ENCODE measurements around the gene PTPN11.
"Not testable (repeated sequence)": the region's sequence is repeated elsewhere in the genome, so short reads cannot be mapped to it uniquely, and the experiment has no call there.

Gene PTPN11
- long read RNA-seq, donor 1, partial matches to known transcripts, result 6 of 6 reads
- long read RNA-seq, donor 1, other reads (novel, unspliced or antisense), result 0 of 6 reads
- long read RNA-seq, donor 2, full-length matches to known transcripts, result 3 of 9 reads
- long read RNA-seq, donor 2, partial matches to known transcripts, result 6 of 9 reads
- long read RNA-seq, donor 2, other reads (novel, unspliced or antisense), result 0 of 9 reads
- long read RNA-seq, donor 3, full-length matches to known transcripts, result 4 of 10 reads
- long read RNA-seq, donor 3, partial matches to known transcripts, result 6 of 10 reads
- long read RNA-seq, donor 3, other reads (novel, unspliced or antisense), result 0 of 10 reads
- long read RNA-seq, donor 4, full-length matches to known transcripts, result 4 of 10 reads
- long read RNA-seq, donor 4, partial matches to known transcripts, result 6 of 10 reads
- long read RNA-seq, donor 4, other reads (novel, unspliced or antisense), result 0 of 10 reads
- long read RNA-seq, donor 5, full-length matches to known transcripts, result 3 of 3 reads
- long read RNA-seq, donor 5, partial matches to known transcripts, result 0 of 3 reads
- long read RNA-seq, donor 5, other reads (novel, unspliced or antisense), result 0 of 3 reads
- long read RNA-seq, donor 6, full-length matches to known transcripts, result 3 of 18 reads
- long read RNA-seq, donor 6, partial matches to known transcripts, result 15 of 18 reads
- long read RNA-seq, donor 6, other reads (novel, unspliced or antisense), result 0 of 18 reads
- long read RNA-seq, donor 7, full-length matches to known transcripts, result 5 of 57 reads
- long read RNA-seq, donor 7, partial matches to known transcripts, result 52 of 57 reads
- long read RNA-seq, donor 7, other reads (novel, unspliced or antisense), result 0 of 57 reads
- long read RNA-seq, donor 8, full-length matches to known transcripts, result 12 of 20 reads
- long read RNA-seq, donor 8, partial matches to known transcripts, result 8 of 20 reads
- long read RNA-seq, donor 8, other reads (novel, unspliced or antisense), result 0 of 20 reads

DNA sequence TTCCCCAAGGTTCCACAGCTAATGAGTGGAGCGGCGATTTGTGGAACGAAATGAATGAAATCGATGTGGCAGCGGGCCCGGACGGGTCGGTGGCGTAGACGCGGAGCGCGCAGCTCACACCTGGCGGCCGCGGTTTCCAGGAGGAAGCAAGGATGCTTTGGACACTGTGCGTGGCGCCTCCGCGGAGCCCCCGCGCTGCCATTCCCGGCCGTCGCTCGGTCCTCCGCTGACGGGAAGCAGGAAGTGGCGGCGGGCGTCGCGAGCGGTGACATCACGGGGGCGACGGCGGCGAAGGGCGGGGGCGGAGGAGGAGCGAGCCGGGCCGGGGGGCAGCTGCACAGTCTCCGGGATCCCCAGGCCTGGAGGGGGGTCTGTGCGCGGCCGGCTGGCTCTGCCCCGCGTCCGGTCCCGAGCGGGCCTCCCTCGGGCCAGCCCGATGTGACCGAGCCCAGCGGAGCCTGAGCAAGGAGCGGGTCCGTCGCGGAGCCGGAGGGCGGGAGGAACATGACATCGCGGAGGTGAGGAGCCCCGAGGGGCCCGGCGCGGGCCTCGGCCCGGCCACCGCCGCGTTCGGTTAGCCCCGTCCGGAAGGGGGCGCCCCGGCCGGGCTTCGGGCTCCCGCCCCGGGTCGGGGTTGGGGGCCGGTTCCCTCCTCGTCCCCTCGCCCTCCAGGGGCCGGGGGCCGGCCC is at the start of gene PTPN11:
Gene PTPN11 (plus strand): TSS at position 340 of the 689 bp plus-strand sequence. CDS start 165 bp downstream, at position 505.
- DNase-seq, result peak; percentile 94

GRCh38 chr12:112370199-112370598 is 48.5 kb upstream of the PTPN11 start:
- no peak for DNase-seq

- DNase-seq, result no peak
These were observed 47.8 kb upstream of the PTPN11 start for GRCh38 chr12:112370868-112371510.

- no peak for DNase-seq
These were observed 44.5 kb upstream of the PTPN11 start for GRCh38 chr12:112374166-112374740.

GRCh38 chr12:112375105-112375504 is 43.6 kb upstream of the PTPN11 start:
- DNase-seq, result no peak

GRCh38 chr12:112380663-112381405 is 37.9 kb upstream of the PTPN11 start:
- peak; percentile 62 for DNase-seq

DNA sequence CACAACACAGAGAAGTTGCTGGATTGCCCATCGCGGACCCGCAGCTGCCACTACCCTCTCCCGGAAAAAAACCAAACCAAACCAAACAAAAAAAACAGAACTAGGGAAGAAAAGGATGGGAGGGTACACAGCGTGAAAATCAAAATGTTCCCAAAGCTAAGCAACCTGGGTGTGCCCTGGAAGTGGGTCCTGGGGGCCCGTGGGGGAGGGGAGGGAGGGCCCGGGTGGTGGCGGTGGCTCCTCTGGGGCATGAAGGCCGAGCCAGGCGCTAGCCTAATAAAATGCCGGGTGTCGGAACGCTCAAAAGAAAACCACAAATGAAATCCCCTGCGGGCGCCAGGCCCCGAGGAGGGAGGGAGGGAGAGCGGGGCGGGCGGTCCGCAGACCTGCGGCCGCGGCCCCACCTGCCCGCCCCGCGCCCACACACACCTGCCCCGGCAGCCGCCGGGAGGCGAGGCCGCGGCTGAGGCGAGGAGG is 37.3 kb upstream of the PTPN11 start:
- no peak for DNase-seq

DNA sequence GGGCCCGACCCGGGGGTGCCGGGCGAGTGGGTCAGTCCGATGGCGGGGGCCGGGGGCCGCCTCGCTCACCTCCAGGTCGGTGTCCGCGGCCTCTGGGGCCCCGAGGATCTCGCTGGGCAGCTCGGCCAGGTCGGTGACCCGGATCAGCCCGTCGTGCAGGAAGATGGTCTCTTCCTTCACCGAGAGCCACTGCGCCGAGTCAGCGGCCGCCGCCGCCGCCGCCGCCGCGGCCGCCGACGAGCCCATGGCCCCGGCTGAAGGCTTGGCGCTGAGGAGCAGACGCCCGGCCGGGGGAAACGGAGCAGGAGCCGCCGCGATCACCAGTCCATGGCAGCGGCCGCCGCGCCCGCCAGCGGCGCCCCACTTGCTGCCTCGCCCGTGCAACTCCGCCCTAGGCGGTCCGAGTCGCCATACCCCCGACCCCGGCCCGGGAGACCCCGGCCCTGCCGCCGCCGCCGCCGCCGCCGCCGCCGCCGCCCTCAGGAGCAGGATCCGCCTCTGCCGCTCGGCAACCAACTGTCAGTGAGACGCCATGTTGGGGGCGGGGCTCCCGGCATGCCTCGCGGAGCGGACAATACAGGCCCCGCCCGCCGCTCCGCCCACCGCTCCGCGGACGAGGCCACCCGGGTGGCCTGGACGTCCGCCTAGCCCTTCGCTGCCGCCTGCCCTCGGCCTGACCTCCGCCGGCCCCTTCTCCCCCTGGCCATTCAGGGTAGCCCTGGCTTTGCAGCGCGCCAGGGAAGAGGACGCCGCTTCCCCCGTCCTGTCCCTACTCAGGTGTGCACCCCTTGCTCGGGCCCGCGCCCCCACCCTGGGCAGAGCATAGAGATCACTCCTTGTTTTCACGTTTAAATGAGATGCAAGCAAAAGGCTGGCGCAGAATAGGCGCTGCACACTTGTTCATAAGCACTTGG is 36.6 kb upstream of the PTPN11 start, which contains the start of gene HECTD4:
Gene HECTD4 (minus strand): TSS at position 549 of the 914 bp plus-strand sequence. CDS start 303 bp downstream, at position 246.
- DNase-seq, result peak; percentile 89

GRCh38 chr12:112382866-112383265 is 35.9 kb upstream of the PTPN11 start:
- no peak for DNase-seq

- DNase-seq, result no peak
These were observed 32.0 kb upstream of the PTPN11 start for GRCh38 chr12:112386726-112387125.

DNA sequence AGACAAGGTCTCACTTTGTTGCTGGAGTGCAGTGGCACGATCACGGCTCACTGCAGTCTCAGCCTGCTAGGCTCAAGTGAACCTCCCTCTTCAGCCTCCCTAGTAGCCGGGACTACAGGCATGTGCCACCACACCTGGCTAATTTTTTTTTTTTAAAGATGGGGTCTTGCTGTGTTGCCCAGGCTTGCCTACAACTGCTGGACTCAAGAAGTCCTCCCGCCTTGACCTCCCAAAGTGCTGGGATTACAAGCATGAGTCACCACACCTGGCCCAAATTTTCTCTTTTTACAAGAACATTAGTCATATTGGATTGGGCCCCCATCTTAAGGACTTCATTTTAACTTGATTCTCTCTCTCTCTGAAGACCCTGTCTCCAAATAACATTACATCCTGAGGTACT is 29.5 kb upstream of the PTPN11 start:
- no peak for DNase-seq

- not testable (repeated sequence) for DNase-seq
These were observed 28.7 kb upstream of the PTPN11 start for GRCh38 chr12:112389922-112390654.

DNA sequence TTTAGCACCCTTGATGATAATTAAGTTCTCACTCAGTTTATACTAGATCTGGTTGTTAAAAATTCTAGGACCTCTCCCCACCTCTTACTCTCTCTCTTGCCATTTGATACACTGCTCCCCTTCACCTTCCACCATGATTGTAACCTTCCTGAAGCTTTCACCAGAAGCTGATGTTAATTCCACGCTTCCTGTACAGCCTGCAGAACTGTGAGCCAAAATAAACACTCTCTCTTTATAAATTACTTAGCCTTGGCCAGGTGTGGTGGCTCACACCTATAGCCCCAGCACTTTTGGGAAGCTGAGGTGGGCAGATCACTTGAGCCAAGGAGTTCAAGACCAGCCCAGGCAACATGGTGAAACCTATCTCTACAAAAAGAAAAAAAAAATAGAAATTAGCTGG is 25.4 kb upstream of the PTPN11 start:
- no peak for DNase-seq

DNA sequence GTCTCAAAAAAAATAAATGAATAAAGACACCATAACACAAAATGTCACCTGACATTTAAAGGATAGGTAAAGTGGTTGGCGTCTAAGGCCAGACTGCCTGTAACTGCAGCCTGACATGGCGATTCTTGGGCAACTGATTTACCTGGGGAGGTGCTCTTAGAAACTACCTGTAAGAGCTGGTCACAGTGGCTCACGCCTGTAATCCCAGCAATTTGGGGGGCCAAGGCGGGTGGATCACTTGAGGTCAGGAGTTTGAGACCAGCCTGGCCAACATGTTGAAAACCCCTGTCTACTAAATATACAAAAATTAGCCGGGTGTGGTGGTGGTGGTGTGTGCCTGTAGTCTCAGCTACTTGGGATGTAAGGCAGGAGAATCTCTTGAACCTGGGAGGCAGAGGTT is 17.7 kb upstream of the PTPN11 start:
- no peak for DNase-seq

DNA sequence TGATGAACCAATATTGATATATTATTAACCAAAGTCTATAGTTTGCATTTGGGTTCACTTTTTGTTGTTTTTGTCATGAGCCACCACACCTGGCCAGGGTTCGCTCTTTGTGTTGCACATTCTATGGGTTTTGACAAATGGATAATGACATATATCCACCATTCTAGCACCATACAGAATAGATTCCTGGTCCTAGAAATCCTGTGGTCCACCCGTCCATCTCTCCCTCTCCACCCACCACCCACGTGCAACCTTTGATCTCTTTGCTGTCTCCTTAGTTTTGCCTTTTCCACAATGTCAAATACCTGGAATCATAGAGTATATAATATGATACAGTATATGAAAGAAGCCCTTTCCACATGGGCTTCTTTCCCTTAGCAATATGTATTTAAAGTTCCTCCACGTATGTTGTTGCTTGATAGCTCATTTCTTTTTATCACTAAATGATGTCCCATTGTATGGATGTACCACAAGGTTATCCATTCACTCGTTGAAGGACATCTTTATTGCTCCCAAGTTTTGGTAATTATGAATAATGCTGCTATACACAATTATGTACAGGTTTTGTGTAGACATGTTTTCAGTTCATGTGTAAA is 16.7 kb upstream of the PTPN11 start:
- DNase-seq, result no peak

DNA sequence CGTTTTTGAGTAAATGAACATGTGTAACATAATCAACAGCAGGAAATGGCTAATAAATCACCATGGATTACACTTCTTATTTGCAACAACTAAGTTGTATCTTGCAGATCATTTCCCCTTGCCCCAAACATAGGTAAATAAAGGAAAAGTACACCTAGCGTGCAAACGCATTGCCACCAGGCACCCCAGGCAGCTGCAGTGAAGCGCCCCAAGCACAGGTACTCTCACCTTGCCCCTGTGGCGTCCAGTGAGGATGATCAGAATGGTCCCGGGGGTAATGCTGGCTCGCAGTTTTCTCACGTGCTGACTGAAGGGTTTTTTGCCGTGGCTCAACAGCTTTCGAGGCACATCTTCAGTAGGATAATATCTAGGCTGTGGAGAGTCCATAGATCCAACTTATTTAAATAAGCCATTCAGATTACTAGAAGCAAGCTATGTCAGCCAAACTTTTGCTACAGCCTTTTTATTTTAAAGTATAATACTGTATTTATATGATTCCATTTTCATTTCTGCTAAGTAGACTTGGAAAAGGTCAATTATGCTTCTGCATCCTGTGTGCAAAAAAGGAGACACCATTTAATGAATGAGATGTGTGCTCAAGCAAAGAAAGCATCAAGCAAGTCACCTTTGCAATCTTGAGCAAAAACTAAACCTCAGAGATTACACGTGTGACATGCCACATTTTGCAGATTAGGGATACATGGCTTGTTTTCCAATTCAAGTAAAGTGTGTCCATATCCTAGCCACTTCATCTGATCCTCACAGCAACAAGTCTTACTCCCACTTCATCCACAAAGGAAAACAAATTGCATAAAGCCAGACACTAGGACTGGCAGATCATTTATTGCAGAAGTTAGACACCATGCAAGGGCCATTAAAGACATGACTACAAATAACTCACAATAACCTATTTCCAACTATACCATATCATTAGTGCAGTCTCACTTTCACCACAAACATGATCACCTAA is 11.9 kb upstream of the PTPN11 start:
- DNase-seq, result no peak

- not testable (repeated sequence) for DNase-seq
These were observed 11.1 kb upstream of the PTPN11 start for GRCh38 chr12:112407683-112408082.

All from right kidney (tissue), 9 donors.